Inferior parietal cortex (tissue), 1 donor: ENCODE measurements around the gene CDH4.

Source experiments
- DNase-seq: peaks from one replicate; pipeline ENCODE4 v3.0.0-alpha.2; 2016; ENCODE audit errors: extremely low spot score

The CDH4 gene

GRCh38 chr20:61514805-61515505, 262.9 kb downstream of the CDH4 start:
- DNase-seq = no peak

DNA sequence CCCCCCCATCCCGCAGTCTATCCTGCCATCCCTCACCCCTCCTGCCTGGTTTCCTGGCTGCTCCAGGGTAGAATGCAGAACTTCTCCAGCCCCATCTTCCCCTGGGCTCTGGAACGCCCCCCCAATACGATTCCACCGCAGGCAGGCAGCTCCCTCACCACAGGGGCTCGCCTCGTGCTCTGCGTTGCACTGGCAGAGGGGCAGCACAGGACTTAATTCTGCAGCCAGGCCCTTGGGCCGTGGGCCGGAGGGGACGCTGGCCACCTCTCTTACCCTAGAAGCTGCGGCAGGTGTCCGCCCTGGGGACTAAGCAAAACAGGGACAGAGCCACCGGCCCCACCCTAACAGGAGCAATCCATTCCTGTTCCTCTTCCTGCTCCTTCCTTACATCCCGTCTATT, 263.9 kb downstream of the CDH4 start:
- DNase-seq = no peak

GRCh38 chr20:61516346-61517208, 264.5 kb downstream of the CDH4 start:
- no peak for DNase-seq

DNA sequence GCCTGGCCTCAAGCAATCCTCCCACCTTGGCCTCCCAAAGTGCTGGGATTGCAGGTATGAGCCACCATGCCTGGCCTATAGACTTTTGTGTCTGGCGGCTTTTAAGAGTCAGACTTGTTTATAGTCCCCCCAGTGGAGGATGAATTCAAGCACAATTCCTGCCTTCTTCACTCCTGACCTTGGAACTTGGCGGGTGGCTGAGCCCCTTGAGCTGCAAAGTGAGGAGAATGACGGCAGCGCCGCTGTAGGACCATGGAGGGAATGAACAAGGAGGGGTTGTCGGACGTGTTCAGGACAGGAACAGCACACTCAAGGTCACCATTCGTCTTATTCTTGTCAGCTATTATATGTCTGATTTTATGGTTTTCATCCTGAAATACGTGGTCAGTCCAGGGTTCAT, 265.4 kb downstream of the CDH4 start:
- no peak for DNase-seq

DNA sequence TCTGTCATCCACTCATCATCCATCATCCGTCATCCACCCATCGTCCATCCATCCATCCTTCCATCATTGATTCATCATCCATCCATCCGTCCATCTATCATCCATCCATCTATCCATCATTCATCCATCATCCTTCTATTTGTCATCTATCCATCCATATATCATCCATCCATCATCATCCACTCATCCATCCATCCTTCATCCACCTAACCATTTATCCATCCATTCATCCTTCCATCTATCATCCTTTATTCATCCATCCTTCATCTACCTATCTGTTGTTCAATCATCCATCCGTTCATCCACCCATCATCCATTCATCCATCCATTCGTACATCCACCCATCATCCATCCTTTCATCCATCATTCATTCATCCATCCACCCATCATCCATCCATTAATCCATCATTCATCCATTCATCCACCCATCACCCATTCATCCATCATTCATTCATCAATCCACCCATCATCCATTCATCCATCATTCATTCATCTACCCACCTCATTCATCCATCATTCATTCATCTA, 266.4 kb downstream of the CDH4 start:
- DNase-seq = no peak

GRCh38 chr20:61519488-61519887, 267.4 kb downstream of the CDH4 start:
- no peak for DNase-seq

DNA sequence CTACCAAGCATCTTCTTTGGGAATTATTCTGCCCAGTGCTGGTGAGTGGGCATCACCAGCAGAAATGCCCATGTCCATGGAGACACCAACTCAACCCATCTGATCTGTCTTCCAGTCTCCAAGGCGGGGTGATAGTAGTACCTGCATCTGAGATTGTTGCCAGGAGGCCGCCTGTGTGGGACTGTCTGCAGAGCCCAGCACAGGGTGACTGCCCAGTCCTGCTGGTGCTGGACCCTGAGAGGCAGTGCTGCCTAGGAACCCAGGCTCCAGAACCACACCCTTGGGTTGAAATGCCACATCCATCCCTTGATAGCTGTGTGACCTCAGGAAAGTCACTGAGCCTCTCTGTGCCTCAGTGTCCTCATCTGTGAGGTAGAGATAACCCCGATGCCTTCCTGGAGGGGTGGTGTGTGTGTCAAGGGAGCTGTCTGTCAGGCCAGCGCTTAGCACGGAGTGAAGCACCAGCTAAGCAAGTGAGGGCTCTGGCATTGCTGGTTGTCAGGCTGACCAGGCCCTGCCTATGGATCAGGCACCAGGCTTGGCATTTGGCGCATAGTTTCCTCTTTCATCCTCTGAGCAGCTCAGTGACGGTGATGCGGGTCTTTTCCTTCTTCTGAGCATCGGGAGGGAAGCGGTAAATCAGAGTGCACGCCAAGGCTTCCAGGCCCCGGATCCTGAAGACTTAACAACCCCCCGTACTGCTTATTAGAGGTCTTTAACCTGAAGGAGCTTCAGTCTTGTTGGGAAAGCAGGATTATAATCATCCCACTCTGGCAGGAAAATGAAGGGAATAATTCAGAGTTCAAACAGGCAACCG, 268.2 kb downstream of the CDH4 start:
- no peak for DNase-seq

DNA sequence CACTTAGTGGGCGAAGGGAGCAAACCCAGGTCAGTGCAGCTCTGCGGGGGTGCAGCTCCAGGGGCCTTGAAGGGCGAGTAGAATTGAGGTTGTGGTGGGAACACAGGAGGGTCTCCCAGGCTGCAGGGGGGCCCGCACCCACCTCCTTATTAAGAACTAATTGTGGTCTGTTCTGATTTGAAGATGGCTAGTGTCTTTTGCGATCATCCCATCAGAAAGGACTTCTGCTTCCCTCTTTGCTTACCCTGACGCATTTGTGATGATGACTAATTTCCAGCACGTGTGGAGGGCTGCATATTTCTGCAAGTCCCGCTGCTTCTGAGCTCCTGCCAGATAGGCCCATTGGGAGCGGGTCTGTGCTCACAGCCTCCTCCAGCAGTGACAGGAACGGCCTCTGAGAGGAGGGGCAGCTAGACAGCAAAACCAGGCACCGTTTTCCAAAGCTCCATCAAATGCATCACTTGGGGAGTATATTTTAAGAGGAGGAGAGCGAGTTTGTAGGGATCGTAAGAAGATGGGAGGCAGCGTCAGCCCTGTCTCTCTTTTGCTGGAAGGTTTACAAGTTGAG, 268.9 kb downstream of the CDH4 start:
- no peak for DNase-seq

GRCh38 chr20:61521687-61522420, 269.8 kb downstream of the CDH4 start:
- no peak for DNase-seq

DNA sequence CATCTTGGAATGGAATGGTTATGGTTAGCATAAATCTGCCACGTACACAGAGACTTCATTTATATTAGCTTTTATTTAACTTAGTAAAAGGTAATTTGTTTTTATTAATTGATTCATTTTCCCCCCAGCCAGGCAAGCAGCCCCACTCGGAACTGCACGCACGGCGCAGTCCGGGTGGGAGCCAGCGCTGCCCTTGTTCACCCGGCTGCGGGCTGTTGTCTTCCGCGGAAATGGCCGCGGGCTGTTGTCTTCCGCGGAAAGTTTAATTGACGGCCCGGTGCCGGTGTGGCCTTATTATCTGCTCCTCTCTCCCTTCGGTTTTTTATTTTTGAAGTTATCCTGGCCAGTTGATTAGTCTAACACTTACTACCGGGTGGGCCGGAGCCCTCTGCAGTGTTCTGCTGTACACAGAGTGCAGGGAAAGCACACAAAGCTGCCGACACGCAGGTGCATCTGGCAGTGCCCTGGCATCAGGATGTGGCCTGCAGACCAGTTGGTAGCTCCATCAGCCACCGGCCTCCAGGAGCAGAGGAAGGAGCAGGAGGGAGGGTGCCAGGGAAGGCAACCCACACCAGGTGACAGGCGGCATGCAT, 270.5 kb downstream of the CDH4 start:
- no peak for DNase-seq

GRCh38 chr20:61523145-61523544, 271.1 kb downstream of the CDH4 start:
- no peak for DNase-seq

- DNase-seq = no peak
Measured at GRCh38 chr20:61524951-61525666, 273.0 kb downstream of the CDH4 start.

DNA sequence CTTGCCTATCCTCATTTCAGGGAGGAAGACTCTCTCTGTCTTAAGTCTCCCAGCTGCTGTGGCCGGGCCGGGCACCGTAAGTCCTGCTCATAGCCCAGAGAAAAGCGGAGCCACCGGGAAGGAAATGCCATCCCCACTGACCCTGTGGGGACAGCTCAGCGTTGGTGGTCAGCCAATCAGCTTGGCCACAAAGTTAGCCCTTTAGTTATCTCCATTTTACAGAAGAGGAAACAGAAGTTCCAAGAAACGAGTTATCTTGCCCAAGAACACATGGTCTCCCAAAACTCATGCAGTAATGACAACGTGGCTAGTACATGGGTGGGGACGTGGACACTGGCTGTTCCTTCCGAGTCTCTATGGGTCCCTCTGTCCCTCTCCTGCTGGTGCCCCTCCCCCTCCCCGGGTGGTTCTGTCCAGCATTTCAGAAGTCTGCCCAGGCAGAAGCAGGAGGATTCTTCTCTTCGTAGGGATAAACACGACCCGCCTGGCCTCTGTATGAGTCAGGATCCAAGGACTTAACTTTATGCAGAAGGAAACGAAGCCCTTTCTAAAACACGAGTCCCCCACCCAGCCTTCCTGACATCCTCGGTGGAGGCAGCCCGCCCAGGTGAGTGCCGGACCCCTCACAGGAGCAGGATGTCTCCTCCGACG, 273.8 kb downstream of the CDH4 start:
- no peak for DNase-seq

- no peak for DNase-seq
Measured at GRCh38 chr20:61526907-61527306, 274.8 kb downstream of the CDH4 start.

GRCh38 chr20:61527626-61528025, 275.6 kb downstream of the CDH4 start:
- no peak for DNase-seq

- no peak for DNase-seq
Measured at GRCh38 chr20:61528591-61528990, 276.5 kb downstream of the CDH4 start.

GRCh38 chr20:61529354-61529753, 277.3 kb downstream of the CDH4 start:
- DNase-seq = no peak

GRCh38 chr20:61531553-61532345, 279.7 kb downstream of the CDH4 start:
- no peak for DNase-seq

DNA sequence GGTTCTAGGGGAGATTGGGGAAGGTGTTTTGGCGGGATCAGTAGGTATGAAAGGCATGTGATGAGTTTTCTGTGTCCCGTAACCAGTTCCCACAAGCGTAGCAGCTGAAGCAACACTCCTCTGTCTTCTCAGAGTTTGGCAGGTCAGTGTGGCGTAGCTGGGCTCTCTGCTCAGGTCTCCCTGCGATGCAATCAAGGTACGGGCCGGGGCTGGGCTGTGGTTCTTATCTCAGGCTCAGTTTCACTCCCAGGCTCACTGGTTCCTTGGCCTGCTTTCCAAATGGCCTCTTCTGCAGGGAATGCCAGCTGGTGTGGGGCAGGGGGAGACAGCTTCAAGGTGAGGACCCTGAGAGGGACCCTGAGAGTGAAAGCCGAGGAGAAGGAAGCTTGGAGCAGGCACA, 280.7 kb downstream of the CDH4 start:
- DNase-seq = no peak
